Transverse colon (tissue), 4 donors: ENCODE data around the gene HBA1.
"Not testable (repeated sequence)": the region's sequence is repeated elsewhere in the genome, so short reads cannot be mapped to it uniquely, and the experiment has no call there.

Experiments used
- CTCF ChIP-seq, 5 experiments: fragments of 200-600 bp in 3 of 5; fragments of 450-650 bp in 2 of 5; sonication (generic) in 3 of 5; IDR thresholded peaks; 1 replicate in 2 of 5; 2 replicates in 3 of 5; pipeline ENCODE4 v1.5.1; 2016 to 2017; ENCODE audit warnings: antibody characterized with exemption in 5 of 5, inconsistent platforms in 3 of 5, mild to moderate bottlenecking in 2 of 5, moderate library complexity in 1 of 5
- POLR2AphosphoS5 ChIP-seq, 3 donors: sonication (generic); formaldehyde crosslinking; IDR thresholded peaks; one replicate each; pipeline ENCODE4 v1.6.1; 2016; ENCODE audit warnings: antibody characterized with exemption in 3 of 3

- not testable (repeated sequence) for TF ChIP-seq CTCF, POLR2AphosphoS5 (IDR thresholded peaks at IDR 0.05)
Observed at GRCh38 chr16:164134-164823, 12.2 kb upstream of the HBA1 start.
